GM19043 (cell line): ENCODE measurements around the gene RIPK4.

Experiments
- ATAC-seq: cut with Tn5 transposase; IDR thresholded peaks from one replicate; pipeline ENCODE4 v1.9.1; 2021; ENCODE audit warnings: low read depth; ENCODE audit not compliant: unreplicated experiment

The RIPK4 gene

DNA sequence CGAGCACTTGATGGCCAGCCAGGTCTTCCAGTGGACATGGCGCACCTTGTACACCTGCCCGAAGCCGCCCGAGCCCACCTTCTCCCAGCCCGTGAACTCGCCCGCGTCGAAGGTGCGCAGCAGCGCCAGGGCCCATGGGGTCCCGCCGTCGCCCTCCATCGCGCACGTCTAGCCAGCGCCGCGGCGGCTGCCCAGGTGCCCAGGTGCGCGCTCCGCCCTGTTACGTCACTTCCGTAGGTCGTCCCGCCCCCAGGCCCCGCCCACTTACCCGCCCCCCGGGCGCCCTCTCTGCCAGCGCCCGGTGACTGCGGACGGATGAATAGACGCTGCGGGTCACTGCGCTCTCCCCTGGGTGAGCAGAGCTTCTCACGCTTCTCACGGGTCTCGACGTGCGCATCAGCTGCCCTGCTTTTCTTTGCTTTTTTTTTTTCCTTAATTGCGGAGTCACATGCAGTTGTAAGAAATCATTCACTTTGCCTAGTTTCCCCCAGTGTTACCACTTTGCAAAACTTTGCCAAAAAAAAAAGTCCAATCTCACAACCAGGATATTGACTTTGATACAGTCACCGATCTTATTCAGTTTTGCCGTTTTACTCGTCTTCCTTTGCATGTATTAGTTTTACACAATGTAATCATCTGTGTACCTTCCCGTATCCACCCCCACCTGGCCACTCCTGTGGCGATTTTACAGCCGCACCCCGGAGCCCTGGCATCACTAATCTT, at the start of gene RIPK4:
RIPK4 (minus strand) TSS at position 170 of the 723 bp plus-strand sequence; CDS start at position 159, 11 bp downstream.
- no peak for ATAC-seq

DNA sequence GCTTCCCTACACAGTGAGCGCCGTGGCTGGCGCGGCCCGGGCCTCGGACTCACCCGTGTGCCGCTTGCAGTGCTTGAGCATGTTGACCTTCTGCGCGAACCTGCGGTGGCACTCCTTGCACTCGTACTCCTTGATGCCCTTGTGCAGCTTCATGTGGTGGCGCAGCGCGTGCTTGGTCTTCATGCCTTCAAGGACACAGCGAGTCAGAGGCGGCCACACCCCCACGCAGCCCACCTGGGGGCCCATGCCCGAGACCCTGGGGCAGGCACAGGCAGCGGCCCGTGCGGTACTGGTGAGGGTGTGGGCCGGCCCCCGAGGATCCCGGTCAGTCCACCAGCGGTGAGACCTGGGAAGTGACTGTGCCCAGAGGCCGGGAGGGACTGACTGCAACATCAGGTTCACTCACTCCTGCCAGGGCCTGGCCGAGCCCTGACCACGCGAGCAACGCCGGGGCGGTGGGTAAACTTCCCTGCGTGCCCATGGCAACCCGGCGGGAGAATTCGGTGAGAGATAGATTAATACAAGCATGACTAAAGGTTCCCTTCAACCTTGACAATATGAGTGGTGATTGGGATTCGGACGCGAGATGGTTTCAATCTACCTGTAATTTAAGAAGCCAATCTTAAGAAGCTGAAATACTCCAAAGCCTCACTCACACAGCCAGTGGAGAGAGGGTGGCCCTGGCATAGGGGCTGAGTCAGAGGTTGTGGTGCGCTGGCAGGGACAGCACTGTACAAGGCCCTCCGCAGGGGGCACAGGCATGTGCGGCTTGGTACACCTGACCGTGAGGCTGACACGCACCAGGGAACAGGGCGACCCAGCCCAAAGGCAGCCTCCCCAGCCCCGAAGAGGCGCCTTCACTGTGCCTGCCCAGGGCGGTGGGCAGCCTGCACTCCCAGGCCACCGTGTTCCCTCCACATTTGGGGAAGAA, 49.1 kb upstream of the RIPK4 start:
- ATAC-seq: no peak

DNA sequence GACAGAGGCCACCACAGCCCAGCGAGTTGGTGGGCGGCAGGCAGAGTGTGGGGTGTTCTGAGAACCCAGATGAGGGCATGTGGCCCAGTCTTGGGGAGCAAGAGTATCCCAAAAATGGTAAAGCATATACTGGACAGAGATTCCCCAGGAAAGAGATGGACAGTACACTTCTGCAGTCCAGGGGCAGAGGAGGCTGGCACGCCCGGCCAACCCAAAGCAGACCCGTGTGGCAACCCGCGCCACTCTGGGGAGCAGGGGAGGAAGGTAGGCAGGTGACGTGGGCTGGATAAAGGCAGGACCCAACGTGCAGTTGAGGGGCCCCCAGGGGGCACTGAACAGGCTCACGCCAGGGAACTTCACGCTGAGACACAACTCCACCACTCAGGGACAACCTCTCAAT, 46.4 kb upstream of the RIPK4 start:
- ATAC-seq: no peak

DNA sequence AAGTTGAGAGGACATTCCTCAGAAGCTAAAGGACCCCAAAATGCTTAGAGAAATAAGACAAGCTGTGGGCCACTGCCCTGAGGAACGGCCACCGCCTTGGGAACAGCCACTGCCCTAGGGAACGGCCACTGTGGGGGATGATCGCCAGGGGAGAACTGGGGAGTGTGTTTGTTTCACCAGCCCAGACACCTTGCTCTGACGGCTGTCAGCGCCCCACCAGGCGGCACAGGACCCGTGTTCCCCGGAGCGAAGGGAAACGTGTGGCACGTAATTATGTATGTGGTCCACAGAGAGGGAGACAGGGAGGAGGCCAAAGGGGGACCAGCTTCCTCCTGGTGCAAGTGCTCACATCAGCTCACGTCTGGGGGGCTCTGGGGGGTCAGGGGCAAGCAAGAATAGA, 45.8 kb upstream of the RIPK4 start:
- ATAC-seq: no peak

DNA sequence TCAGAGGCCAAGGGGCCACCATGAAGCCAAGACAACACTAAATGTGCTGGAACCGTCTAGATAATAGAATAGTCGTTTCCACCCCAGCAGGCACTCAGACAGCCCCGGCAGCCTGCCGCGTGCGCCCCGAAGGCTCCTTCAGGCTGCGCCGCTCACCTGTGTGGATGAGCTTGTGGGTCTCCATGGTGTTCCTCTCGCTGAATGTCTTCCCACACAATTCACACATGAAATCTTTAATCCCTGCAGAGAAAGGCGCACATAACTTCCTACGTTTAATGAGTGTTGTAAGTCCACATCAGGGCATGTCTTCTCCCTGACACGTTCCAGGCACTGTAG, 43.7 kb upstream of the RIPK4 start:
- no peak for ATAC-seq

DNA sequence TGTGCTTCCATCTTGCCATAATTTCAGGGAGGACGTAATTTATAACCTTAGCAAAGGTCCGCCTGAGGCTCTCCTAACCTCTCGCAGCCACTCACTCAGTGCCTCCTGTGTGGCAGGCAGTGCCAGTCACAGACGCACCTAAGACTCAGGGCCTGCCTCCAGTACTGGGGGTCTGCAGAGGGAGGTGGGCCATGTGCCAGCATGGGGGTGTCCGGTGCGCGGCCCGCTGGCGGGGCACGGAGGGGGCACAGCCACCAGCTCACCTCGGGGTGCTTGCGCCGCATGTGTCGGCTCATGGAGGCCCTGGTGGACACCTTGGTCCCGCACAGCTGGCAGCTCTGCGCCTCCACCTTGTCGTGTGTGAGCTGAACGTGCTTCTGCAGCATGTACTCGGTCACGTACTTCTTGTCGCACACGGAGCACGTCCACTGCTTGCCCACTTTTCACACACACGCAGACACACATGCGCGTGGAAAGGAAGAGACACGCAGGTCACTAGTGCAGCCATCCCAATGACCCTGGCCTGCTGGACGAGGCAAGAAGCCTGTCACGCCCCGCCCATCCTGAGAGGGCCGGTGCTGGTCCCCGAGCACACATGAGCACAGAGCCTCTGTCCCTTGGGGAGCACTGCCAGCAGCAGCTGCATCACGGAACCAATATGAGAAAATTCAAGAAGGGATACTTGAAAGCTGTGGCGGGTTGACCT, 43.2 kb upstream of the RIPK4 start:
- no peak for ATAC-seq

DNA sequence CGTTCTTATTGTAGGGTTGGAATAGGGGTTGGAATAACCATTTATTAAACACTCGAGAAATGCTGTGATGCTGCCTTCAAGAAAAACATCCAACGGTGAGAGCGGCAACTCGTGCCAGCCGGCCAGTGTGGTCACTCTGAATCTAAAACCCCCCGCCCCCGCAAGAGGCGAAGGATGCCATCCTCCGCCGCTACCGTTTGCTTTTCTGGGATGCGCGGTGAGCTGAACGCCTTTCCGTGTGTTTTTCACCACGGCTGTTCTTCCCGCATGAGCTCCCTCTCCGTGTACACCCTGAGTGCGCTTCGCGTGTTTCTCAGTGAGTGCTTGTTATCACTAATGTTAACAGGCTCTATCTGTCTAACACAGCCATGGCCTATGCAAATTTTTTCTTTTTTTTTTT, 42.0 kb upstream of the RIPK4 start:
- ATAC-seq: no peak

DNA sequence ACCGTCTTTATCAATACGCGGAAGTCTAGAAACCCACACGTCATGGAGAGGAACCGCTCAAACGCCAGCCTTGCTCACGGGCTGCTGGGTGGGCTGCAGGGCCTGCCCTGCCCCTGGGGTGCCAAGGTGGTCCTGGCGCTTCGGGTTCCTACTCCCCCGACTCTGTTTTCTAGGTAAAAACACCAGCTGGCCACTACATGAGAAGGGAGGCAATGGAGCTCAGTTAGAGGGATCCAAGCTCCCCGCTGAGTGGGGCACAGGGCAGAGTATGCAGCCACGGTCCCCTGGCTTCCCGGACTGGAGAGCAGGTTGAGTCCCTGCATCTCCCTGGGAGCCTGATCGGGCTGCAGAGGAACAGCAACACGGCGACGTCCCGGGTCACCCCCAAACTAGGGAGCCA, 41.2 kb upstream of the RIPK4 start:
- no peak for ATAC-seq

DNA sequence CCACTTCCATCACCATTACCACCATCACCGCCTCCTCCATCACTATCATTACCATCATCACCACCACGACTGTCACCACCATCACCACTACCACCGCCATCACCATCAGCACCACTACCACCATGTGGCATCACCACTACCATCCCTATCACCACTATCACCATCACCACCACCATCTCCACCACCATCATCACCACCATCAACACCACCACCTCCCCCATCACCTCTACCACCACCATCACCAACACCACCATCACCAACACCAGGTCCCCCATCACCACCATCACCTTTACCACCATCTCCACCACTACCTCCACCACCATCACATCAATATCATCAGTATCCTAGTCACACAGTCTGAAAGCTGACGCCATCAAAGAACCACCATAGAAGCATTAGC, 39.9 kb upstream of the RIPK4 start:
- no peak for ATAC-seq

DNA sequence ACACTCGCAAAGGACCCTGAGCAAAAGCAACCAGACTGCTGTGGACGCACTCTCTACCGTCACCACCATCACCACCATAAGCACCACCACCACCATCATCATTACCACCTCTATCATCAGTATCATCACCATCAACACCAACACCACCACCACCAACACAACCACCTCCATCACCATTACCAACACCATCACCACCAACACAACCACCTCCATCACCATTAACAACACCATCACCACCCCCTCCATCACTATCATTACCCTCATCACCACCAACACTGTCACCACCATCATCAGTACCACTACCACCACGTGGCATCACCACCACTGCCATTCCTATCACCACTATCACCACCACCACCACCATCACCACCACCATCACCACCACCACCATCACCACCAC, 38.8 kb upstream of the RIPK4 start:
- no peak for ATAC-seq

DNA sequence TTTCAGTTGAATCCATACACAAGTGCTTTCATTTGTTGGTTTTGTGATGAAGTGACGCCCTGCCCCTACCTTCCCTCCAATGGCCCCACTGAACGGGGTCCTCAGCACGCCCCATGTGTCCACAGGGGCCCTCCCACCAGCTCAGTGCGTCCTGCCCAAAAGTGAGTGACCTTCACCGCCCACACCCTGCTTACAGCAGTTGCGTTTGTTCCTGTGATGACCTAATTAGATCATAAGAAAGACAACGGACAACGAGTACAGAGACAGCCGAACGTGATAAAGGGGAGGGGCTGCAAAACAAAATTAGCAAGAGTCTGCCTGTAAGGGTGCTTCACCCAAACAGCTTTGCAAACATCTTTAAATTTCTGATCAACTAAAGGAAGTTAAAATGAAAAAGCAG, 38.2 kb upstream of the RIPK4 start:
- no peak for ATAC-seq

DNA sequence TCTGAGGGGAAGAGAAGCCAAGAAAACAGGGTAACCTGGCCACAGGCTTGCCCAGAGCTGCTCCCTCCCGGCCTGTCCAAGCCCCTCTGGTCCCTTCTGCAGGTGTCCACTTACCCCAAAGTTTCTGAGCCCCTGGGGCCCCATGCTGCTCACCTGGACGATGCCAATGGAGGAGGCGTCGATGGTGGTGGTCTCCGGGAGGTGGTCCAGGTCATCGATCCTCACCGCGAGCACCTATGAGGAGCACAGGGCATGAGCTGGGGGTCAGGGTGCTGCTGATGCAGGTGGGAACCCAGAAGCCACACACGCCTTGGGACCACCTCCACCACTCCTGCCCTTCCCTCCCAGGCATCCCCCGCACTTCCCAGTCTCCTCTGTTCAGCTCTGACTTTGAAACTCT, 37.5 kb upstream of the RIPK4 start:
- ATAC-seq: no peak

DNA sequence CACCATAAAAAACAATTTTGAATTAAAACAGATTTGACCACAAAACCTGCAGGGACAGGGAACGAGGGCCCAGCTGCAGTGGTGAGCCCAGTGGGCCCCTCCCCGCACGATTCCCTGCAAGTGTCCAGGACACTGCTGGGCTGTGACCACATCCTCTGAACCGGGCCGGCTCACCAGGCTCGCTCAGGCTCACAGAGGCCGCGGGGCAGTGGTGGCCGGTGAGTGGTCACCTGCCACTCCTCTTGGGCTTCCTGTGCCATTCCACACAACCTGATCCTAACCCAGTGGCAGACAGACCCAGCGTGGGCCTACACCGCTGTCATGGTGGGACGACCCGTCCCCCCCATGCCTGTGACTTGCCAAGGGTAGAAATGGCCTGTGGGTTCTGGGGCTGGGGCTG, 36.5 kb upstream of the RIPK4 start:
- ATAC-seq: no peak

DNA sequence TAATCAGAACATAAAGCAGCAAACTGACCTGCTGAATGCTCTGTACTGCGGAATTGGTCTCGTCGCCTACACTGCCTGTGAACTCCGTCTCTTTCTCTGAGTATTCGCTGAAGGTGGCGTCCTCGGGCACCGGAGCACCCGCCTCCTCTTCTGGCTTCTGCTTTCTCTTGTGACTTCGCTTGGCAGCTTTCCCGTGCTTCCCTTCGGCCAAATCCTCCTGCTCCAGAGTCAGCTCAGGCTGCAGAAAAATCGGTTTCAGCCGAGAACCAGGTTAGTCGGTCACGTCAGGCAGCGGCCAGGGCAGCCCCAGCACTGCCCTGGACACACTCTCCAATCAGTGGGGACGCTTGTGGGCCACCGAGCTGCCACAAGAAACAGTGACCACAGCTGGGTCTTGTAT, 35.8 kb upstream of the RIPK4 start:
- no peak for ATAC-seq

DNA sequence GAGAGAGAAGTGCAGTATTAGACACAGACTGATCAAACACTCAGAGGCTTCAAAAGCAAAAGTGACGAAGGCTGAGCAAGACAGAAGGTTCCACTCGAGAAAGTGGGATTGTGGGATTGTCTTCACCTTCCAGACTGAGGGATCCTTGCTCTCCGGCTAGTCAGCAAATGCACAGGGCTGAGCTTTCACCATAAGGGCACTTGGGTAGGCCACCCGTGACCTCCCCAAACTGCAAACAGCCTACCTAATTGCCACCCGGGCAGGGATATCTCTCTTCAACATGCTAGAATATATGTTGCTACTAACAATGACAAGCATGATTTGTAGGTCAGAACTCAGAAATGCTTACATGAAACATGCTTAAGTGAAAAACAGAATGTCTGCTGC, 35.3 kb upstream of the RIPK4 start:
- ATAC-seq: no peak

DNA sequence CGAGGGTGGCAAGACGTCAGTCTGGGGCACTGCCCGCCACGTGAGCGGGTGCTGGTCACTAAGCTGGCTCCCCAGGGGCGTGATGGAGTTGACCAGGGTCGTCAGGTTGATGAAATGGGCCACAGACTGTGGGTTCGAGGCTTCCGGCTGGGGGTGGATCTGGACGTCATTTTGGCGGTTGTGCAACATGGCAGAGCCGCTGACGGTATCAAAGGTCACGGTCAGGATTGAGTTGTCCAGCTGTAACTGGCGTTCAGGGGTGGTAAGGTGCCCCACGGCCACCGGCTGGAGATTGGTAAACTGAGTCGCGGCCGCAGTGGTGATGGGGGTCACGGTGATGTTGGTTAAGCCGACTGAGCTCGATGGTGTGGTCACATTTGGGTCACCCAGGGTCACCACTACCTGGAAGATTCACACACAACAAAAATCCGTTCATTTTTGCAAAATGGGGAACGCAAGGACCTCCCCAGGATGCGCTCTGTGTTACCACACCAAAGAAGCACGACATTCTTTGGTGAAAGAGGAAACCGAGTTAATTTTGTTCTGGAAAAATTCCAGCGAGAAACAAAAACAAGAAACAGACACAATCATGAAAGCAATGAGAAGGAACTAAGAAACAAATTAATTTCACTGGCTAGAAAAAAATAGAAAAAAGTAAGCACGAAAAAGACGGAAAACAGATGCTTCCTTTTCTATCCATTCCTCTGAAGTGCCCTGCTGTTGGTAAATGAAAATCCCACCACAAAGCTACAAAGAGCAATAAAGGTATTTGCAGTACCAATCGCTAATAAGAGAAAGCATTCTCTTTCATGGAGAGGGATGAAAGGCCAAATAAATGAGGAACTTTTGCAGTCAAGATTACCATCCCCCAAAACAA, 34.7 kb upstream of the RIPK4 start:
- no peak for ATAC-seq

DNA sequence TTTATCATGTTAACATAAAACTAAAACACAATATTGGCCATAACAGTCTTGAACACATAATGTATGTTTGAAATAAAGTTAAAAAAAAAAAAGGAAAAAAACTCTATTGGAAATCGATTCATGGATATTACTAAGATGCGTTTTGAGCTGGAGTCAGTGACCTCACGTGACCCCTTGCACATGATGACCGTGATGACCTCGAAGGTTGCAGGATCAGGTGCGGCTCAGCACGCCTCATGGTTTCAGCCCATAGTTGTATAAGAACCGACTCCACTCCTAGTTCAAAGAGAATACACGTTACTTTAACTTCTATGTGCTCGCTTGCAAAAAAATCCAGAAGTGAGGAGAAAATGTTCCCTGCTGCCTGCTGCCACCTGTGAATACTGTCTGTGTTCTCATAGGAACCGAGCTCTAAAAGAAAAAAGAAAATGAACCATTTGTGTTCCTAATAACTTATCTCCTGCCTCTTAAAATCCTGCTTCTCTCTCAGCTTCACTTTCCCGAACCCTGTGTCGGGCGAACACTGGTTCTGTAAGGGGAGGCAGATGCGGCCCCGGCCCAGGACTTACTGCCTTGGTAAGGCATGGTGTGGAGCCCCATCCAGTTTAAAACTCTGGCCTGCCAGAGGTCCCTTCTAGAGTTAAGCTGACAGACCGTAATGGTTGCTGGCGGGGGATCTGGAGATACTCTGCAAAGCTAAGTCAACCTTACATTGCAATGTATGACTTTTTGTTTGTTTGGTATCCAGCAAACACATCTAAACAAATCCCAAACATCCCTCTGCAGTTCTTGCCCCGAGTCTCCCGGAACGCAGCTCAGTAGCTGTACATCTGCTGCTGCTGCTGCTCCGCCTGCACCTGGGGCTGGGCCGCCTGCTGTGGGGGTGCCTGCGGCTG, 33.8 kb upstream of the RIPK4 start:
- no peak for ATAC-seq

DNA sequence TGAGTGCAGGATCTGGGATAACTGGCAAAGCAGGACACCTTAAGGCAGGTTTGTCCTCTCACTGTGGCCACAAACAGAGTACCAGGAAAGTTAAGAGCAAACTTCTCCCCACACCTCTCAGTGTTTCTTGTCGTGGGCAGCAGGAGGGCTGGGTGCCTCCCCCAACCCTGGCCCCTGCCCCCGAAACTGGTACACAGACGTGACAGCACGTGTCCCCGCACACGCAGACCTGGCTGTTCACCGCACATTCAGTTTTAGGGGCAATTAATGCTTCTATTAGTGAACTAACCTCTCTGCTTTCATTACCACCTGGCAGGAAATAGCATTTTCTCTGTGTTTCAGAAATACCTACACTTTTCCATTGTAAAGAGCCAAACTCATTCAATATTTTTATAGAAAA, 32.9 kb upstream of the RIPK4 start:
- no peak for ATAC-seq

DNA sequence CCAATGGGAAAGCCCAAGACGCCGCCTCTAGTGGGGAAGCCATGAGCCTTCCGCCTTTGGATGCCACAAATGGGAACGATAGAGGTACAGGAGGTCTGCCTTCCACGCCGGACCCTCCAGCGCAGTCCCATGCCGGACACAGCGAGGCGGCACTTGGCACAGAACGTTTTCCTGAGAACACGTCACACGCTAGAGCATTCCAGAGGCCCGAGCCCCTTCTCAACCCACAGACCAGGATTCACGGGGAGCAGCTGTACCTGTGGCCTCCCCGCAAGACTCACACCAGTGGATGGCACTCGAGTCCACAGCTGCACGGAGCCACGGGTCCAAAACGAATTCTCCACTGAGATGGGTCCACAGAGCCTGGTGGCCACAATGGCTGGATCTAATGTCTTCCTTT, 31.5 kb upstream of the RIPK4 start:
- ATAC-seq: no peak
